Upper lobe of left lung (tissue), 6 donors: Measurements from ENCODE around the gene SEL1L2. TPM values are rescaled to one million over a fixed set of nuclear protein-coding genes. Genes with fewer than 3 reads are reported as not detected.

ENCODE experiments used
- ATAC-seq, 2 donors: fragments of 200-7000 bp; cut with Tn5 transposase; one replicate each; pipeline ENCODE4 v1.9.1; 2022; ENCODE audit warnings: mild to moderate bottlenecking in 2 of 2, moderate library complexity in 2 of 2; ENCODE audit not compliant: low FRiP score in 2 of 2
- DNase-seq, 2 donors: peaks; one replicate each; pipeline ENCODE4 v3.0.0-alpha.2; 2019 to 2020
- H3K27ac ChIP-seq, 4 donors: fragments of 200-600 bp; sonication (generic); one replicate each; pipeline ENCODE4 v1.5.1; 2016 to 2019
- H3K27me3 ChIP-seq, 4 donors: fragments of 200-600 bp; sonication (generic); one replicate each; pipeline ENCODE4 v1.5.1; 2017 to 2019
- H3K36me3 ChIP-seq, 4 donors: fragments of 200-600 bp; sonication (generic); one replicate each; pipeline ENCODE4 v1.5.1; 2016 to 2019
- H3K4me1 ChIP-seq, 4 donors: fragments of 200-600 bp; sonication (generic); one replicate each; pipeline ENCODE4 v1.5.1; 2018 to 2019
- H3K4me3 ChIP-seq, 4 donors: fragments of 200-600 bp; sonication (generic); one replicate each; pipeline ENCODE4 v1.5.1; 2017 to 2019; ENCODE audit warnings: mild to moderate bottlenecking in 2 of 4, moderate library complexity in 1 of 4
- H3K9me3 ChIP-seq, 4 donors: fragments of 200-600 bp; sonication (generic); one replicate each; pipeline ENCODE4 v1.5.1; 2018 to 2019
- EP300 ChIP-seq, 4 donors: sonication (generic); formaldehyde crosslinking; IDR thresholded peaks; one replicate each; pipeline ENCODE4 v1.5.1; 2017; ENCODE audit warnings: antibody characterized with exemption in 4 of 4, control low read depth in 2 of 4
- POLR2A ChIP-seq, 4 donors: fragments of 450-650 bp; IDR thresholded peaks; one replicate each; pipeline ENCODE4 v1.5.1; 2016 to 2017; ENCODE audit warnings: antibody characterized with exemption in 4 of 4, mild to moderate bottlenecking in 2 of 4
- POLR2AphosphoS5 ChIP-seq, 2 donors: sonication (generic); formaldehyde crosslinking; IDR thresholded peaks; one replicate each; pipeline ENCODE4 v1.5.1; 2017; ENCODE audit warnings: antibody characterized with exemption in 2 of 2
- WGBS, 2 donors: methylation state at CpG; one replicate each; pipeline ENCODE4 v1.1.5; 2017 to 2018; 5-methylcytosine and 5-hydroxymethylcytosine counted together
- total RNA-seq, 6 donors: library from RNA; depleted of rRNA in 4 of 6; stranded (reverse); fragments of >200 nt in 4 of 6; gene quantifications; one replicate each; pipeline versions ENCODE4 v1.1.0 to v1.2.1, GENCODE V29; 2016 to 2021
- TF ChIP-seq, protein P1 (sequence below), 6 experiments: fragments of 450-650 bp in 4 of 6; fragments of 200-600 bp in 2 of 6; sonication (generic) in 2 of 6; IDR thresholded peaks; one replicate each; pipeline ENCODE4 v1.5.1; 2016 to 2019; ENCODE audit warnings: antibody characterized with exemption in 6 of 6
- donor health status: DM: no; HTN: no; CAD: no; lungs with moderate emphysema.
- donor health status: DM: no; HTN: yes; CAD: no; lungs with severe emphysema.

Gene SEL1L2
- total RNA-seq, 6 donors from 2014 or later = 0.47 TPM; not detected in 5

DNA sequence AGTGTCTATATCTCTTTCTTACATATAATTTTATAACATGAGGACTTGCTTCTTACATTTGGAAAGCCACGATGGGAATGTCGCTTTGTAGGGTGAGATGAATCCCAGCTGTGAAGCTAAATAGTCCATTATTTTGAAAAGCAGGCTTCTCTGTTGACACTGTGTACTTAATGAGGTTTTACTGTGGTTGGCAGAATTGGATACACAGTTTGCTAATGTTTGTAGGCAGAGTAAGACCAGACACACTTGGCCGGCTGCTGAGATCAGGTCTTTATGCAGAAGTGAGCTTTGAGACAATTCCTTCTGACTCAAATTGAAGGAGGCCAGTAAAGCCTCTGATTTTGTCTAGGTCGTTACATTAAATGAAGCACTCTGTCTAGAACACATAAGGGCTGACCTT, 112.6 kb downstream of the SEL1L2 start:
- Histone ChIP-seq H3K36me3 (no peaks in the 10 kb centered on the region), H3K9me3 (no peaks in the 10 kb centered on the region), H3K27me3 (no peaks in the 10 kb centered on the region), H3K4me3 (no peak overlapping the region), H3K4me1 (no peaks in the 10 kb centered on the region), H3K27ac (no peak overlapping the region)
- DNase-seq = no peak
- 51 to 53% methylated on average over 4 of the region's 4 CpGs for WGBS, 2 donors
- TF ChIP-seq, protein P1, sequence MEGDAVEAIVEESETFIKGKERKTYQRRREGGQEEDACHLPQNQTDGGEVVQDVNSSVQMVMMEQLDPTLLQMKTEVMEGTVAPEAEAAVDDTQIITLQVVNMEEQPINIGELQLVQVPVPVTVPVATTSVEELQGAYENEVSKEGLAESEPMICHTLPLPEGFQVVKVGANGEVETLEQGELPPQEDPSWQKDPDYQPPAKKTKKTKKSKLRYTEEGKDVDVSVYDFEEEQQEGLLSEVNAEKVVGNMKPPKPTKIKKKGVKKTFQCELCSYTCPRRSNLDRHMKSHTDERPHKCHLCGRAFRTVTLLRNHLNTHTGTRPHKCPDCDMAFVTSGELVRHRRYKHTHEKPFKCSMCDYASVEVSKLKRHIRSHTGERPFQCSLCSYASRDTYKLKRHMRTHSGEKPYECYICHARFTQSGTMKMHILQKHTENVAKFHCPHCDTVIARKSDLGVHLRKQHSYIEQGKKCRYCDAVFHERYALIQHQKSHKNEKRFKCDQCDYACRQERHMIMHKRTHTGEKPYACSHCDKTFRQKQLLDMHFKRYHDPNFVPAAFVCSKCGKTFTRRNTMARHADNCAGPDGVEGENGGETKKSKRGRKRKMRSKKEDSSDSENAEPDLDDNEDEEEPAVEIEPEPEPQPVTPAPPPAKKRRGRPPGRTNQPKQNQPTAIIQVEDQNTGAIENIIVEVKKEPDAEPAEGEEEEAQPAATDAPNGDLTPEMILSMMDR (IDR thresholded peaks at IDR 0.05) = no peak
- TF ChIP-seq POLR2A (IDR thresholded peaks at IDR 0.05) (no peak), EP300 (IDR thresholded peaks at IDR 0.05) (no peak), POLR2AphosphoS5 (IDR thresholded peaks at IDR 0.05) (no peak)
- no peak for ATAC-seq

DNA sequence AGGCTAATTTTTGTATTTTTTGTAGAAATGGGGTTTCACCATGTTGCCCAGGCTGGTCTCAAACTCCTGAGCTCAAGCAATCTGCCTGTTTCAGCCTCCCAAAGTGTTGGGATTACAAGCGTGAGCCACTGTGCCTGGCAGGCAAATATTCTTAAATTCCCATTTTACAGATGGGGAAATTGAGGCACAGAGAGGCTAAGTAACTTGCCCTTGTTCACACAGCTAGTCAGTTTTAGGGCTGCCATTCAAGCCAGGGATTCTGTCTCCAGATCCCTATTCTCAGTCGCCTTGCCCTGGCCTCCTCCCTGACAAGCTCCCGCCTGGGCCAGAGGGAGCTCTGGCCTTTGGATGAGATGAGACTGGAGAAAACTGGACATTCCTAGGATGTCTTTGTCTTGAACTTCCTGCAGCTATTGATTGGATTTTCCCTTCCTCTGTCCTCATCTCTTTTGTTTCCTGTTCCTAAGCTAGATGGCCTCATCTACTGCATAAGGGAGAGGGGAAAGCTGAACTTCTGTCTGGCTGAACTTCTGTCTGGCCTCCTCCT, 115.1 kb downstream of the SEL1L2 start:
- Histone ChIP-seq H3K27ac (no peak overlapping the region), H3K9me3 (no peaks in the 10 kb centered on the region), H3K4me3 (no peak overlapping the region), H3K36me3 (no peaks in the 10 kb centered on the region), H3K4me1 (peaks cover 0 to under 1% (median 0%) of the 10 kb centered on the region in 4 donors), H3K27me3 (no peaks in the 10 kb centered on the region)
- ATAC-seq (no peak), DNase-seq (no peak)
- TF ChIP-seq EP300 (IDR thresholded peaks at IDR 0.05) = no peak
- no peak for TF ChIP-seq POLR2A (IDR thresholded peaks at IDR 0.05)
- TF ChIP-seq POLR2AphosphoS5 (IDR thresholded peaks at IDR 0.05) = no peak
- TF ChIP-seq, protein P1 (IDR thresholded peaks at IDR 0.05) = no peak
- WGBS, 2 donors = 74 to 91% methylated on average over 3 of the region's 3 CpGs

DNA sequence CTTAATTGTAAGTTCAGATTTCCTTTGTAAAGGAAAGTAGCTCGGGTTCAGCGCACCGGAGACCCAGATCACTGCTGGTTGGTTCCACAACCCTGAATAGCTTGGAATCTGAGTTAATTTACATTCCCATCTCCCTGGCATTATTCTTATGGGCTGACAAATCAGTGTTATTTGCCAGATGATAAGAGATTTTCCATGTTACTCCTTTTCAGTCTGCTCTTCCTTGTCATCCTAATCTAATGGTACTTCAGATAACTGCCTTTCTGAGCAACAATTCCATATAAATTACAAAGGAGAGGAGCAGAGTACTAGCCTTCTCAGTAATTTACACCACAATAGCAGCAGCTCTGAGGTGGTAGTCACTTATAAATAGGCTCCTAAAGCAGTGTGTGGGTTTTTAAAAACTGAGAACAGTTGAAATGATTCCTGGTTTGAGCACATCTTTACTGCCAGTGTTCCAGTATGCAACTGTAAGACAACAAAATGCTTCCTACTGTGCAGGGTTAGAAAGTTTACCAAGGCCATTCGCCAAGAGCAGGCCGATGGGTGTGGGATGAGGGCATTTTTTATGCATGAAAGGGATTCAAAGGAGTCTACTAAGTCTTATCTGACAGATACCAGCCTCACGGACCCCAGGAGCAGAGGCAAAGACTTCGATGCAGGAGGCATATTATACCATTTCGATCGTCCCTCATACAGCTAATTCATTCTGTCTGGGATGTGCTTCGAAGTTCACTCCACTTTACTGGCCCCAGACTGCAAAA, 115.8 kb downstream of the SEL1L2 start:
- TF ChIP-seq EP300 (IDR thresholded peaks at IDR 0.05) (no peak), POLR2AphosphoS5 (IDR thresholded peaks at IDR 0.05) (no peak), POLR2A (IDR thresholded peaks at IDR 0.05) (no peak)
- TF ChIP-seq, protein P1 (IDR thresholded peaks at IDR 0.05) = no peak
- no peak for DNase-seq
- ATAC-seq = no peak
- H3K27ac ChIP-seq = no peak overlapping the region
- H3K4me1 ChIP-seq = peaks cover 0 to 6% (median 0%) of the 10 kb centered on the region in 4 donors
- no peaks in the 10 kb centered on the region for H3K36me3 ChIP-seq
- no peaks in the 10 kb centered on the region for H3K9me3 ChIP-seq
- H3K27me3 ChIP-seq = no peaks in the 10 kb centered on the region
- H3K4me3 ChIP-seq = no peak overlapping the region
- WGBS, 2 donors = 68 to 70% methylated on average over 10 of the region's 10 CpGs

DNA sequence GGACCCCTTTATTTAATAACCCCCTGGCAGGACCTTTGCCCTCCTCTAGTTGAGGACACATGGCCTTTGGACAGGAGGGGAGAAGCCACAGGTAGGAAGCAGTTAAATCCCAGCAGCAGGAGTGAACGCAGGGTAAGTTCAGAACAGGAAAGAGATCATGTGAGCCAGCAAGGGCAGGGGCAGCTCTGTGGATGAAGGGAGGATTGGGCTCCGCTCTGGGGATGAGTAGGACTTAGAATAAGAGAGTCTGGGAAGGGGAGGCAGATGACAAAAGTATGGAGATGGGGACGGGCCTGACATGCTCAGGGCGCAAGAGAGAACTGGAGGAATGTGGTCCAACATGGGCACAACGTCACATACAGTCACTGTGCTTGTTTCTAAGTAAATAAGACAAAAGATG, 116.6 kb downstream of the SEL1L2 start:
- Histone ChIP-seq H3K4me1 (peaks cover 0 to 6% (median 0%) of the 10 kb centered on the region in 4 donors), H3K27ac (no peak overlapping the region), H3K4me3 (no peak overlapping the region), H3K9me3 (no peaks in the 10 kb centered on the region), H3K36me3 (no peaks in the 10 kb centered on the region), H3K27me3 (no peaks in the 10 kb centered on the region)
- ATAC-seq = no peak
- DNase-seq = no peak
- 67 to 78% methylated on average over 5 of the region's 5 CpGs for WGBS, 2 donors
- TF ChIP-seq, protein P1 (IDR thresholded peaks at IDR 0.05) = no peak
- no peak for TF ChIP-seq POLR2AphosphoS5 (IDR thresholded peaks at IDR 0.05)
